Measurements from ENCODE around the gene MKLN1.

MKLN1 gene

DNA sequence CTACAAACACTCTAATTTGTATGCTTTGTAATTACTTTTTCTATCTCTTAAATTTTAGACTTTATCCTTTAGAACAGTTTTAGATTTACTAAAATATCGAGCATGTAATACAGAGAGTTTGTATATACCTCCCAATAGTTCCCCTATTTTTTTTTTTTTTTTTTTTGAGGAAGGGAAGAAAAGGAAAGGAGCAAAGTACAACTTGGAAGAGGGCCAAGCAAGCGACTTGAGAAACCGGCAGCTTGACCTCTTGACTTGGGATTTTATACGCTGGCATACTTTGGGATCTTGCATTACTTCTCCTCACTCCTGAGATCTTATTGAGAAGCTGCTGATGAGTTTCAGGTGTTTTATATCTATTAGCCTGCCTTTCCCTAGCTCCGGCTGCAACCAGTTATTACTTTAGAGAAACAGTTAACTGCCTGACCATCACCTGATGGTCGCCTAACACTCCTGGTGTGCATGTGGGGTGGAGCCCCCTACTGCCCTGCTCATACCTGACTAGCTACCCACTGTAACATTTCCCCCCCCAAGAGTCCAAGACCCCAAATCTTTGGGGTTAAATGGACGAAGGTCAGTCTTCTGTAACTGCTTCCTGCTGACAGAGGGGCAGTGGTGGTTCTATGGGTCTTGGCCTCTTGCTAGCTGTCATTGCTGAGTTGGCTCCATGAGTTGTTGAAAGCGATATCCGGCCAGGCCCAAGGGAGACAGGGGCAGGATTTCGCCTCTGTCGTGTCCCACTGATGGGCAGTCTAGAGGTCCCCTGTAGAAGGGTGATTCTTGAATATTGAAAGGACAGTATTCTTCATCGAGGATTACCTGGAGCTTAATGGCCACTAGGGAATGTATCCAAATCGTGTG lies 28.5 kb downstream of the MKLN1 start:
- DNase-seq, result peak; percentile 66 to 76 (median 76)

DNA sequence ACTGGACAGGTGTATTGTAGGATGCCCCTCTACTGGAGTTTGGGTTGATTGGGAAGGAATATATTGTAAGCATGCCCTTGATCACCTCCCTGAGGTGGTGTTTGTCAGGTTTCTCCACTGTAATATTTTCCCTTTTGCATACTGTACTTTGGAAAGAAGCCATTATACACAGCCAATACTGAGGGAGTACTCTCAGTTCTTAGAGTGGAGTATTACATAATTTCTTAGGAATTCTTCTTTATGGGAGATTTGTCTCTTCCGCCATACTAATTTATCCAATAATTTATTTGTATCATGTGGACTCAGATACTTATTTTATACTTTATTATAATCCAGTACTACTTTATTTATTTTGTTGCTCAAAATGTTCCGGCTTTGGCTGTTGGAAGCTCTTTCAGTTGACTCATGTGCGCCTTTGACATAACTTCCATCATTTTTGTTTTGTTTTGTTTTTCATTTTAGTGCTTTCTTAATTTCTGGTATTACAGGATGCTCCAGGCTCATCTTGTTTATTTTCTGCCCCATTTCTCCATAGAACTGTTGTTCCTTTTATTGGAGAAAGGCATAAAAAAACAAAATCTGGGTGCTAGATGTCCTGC lies 29.7 kb downstream of the MKLN1 start:
- DNase-seq, result no peak

DNA sequence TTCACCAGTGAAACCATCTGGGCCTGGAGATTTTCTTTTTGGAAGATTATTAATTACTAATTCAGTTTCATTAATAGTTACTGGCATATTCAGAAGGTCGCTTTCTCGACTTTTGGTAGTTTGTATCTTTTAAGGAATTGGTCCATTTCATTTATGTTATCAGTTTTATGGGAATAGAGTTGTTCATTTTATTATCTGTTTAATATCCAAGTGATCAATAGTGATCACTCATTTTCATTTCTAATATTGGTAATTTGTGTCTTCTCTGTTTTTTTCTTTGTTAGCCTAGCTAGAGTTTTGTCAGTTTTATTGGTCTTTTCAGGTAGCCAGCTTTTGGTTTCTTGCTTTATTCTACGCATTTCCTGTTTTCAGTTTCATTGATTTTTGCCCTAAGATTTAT lies 31.0 kb downstream of the MKLN1 start:
- no peak for DNase-seq

DNA sequence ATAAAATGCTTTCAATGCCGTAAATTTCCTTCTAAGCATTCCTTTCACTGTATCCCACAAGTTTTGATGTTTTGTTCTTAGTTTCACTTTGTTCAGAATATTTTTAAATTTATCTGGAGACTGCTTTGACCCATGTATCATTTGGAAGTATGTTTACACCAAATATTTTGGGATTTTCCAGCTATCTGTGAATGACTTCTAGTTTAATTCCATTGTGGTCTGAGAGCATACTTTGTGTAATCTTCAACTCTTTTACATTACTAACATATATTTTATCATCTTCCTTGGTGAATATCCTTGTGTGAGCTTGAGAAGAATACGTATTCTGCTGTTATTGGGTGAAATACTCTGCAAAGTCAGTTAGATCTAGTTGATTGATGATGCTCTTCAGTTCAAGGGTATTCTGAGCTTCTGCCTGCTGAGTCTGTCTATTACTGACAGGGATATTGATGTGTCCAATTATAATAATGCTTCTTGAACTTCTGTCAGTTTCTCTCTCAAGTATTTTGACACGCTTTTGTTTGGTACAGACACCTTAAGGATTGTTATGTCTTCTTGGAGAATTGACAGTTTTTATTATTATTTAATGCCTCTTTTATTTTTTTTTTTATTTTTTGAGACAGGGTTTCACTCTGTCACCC lies 31.6 kb downstream of the MKLN1 start:
- no peak for DNase-seq

DNA sequence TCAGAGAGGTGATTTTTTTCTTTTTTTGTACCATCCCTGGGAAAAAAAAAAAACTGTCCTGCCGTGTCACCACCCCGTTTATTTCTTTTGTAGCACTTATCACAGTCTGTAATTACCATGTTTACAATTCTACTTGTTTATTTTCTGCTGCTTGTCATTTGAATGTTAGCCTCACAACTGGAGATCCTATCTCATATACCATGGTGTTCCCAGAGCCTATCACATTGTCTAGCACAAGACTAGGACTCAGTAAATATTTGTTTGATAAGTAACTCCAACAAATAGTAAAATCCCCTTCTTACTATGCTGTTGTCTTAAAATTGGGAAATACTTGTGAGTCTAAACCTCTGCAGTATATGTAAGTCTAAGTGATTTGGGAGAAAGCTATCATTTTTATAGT lies 36.0 kb downstream of the MKLN1 start:
- DNase-seq, result no peak

DNA sequence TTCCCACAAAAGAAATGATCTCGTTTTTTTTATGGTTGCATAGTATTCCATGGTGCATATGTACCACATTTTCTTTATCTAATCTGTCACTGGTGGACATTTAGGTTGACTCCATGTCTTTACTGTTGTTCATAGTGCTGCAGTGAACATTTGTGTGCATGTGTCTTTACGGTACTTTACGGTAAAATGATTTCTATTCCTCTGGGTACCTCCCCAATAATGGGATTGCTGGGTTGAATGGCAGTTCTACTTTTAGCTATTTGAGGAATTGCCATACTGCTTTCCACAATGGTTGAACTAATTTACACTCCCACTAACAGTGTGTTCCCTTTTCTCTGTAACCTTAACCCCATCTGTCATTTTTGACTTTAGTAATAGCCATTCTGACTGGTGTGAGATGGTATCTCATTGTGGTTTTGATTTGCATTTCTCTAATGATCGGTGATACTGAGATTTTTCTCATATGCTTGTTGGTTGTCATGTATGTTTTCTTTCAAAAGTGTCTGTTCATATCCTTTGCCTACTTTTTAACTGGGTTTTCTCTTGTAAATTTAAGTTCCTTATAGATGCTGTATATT lies 37.2 kb downstream of the MKLN1 start:
- peak in 1 of 3 donors; percentile 31 for DNase-seq

DNA sequence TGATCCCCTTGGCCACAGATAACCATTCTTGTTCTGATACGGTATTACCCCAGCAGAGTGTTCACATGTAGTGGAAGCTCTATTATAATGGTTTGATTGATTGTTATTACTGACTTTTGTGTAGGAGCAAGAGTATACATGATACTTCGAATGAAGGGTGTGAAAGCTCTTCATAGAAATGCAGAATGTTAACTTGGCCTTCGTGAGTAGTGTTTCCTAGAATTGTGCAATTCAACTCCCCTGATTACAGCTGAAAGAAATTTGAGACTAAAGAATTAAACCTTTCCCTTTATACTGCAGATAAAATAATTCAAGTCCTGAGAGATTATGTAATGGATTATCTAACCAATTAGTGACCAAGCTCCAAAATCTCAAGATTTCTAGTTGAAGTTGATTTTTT lies 38.2 kb downstream of the MKLN1 start:
- no peak for DNase-seq

DNA sequence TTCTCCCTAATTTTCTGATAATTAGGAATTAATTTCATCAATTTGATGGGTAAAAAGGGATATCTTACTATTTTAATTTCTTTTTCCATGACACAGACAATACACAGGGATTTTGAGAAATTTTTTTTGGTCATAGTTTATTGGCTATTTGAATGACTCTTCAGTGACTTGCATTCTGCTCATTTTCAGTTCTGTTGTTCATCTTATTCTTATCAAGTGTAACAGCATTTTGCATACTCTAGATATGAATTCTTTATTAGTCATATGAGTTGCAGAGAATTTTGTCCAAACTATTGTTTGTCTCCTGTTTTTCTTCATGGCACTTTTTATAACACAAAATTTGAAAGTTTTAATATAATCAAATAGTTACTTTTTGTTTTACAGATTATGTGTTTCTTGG lies 41.7 kb downstream of the MKLN1 start:
- DNase-seq, result no peak

DNA sequence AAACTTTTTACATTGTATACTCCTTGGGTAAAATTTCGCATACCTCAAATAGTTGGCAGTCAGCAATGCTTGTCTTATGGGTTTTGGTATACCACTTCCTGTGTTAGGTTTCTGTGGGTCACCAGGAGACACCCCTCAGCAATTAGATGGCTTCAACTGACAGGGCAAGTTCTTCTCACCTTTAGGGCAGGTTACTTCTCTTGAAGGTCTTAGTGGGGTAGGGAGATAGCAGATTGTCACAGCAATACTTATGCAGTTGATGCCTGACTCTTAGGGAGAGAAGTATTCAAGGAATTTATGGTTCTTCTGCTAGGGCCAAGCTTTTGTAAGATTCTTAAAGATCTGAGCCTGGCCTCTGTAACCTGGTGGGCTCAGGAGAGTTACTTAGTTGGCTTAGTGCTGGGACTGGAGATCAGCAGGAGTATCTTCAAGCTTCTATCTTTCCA lies 42.9 kb downstream of the MKLN1 start:
- DNase-seq, result no peak

DNA sequence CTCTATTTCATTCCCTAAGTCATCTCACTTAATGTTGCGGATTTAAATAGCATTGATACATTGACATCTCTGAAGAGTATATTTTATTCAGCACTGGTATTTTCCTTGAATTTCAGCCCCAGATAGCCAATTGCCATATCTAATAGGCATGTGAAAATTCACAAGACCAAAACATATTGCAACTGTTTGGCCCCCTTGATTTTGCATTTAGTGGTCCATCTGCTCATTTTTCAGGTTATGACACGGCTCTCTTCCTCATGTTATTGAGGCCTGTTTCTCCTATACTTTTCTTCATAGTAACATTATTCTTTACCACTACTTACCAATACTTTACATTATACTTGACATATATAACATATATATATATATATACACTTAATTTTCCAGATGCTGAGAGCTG lies 43.7 kb downstream of the MKLN1 start:
- DNase-seq, result no peak

DNA sequence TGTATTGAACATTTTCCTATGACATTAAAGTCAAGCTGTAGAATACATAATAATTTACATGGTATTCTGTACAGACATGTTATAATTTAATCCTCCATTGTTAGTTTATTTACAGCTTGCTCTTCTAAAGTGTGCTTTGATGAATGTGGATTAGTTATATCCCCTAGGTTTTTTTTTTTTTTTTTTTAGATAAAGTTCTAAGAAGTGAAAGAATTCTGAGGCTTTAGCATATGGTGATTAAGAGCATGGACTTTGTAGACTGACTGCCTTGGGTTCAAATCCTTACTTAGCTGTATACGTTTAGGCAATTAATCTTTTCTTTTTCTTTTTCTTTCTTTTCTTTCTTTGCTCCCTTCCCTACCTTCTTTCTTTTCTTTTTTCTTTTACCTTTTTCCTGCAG lies 44.9 kb downstream of the MKLN1 start:
- no peak for DNase-seq

DNA sequence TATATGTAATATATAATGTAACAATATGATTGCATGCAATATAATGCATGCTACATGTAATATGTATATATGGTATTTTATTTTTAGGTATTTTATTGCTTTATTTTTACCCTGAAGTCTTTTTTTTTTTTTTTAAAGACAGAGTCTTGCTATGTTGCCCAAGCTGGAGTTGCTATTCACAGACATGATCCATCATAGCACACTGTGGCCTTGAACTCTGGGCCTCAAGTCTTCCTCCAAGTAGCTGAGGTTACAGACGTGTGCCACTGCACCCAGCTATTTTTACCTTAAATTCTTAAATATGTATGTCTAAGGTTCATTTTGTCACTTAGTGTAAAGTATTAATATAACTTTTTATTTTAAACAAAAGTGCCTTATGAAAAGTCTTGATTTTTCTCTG lies 47.1 kb downstream of the MKLN1 start:
- DNase-seq, result no peak

DNA sequence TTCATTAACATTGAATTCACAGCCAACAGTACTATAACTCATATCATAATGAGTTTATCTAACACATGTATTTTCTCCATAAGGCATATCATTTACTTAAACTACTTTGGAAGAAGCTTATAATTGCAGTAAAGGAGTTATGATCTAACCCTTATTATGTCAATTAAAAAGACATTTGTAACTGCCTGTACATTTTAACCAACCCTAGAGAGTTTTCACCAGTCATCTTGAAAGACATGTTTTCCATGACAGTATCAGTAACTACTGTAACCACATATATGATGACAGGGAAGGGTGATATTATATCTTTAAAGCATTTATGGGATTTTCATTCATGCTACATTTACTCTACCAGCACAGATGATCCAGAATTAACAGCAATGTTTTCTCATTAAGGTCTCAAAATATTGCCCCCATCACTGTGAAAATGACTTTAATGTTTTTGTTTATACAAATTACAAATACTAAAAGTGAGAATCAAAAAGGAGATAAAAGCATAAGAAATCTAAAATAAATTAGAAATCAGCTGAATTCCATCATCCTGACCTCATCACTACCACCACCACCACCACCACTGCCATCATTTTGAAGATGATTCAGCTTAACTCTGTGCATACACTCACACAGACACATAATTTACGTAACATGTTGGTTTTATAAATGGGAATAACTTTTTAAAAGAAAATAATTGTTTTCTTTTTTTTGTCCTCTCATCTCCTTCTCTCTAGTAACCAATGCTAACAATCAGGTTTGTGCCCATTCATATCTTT lies 53.6 kb downstream of the MKLN1 start:
- no peak for DNase-seq

DNA sequence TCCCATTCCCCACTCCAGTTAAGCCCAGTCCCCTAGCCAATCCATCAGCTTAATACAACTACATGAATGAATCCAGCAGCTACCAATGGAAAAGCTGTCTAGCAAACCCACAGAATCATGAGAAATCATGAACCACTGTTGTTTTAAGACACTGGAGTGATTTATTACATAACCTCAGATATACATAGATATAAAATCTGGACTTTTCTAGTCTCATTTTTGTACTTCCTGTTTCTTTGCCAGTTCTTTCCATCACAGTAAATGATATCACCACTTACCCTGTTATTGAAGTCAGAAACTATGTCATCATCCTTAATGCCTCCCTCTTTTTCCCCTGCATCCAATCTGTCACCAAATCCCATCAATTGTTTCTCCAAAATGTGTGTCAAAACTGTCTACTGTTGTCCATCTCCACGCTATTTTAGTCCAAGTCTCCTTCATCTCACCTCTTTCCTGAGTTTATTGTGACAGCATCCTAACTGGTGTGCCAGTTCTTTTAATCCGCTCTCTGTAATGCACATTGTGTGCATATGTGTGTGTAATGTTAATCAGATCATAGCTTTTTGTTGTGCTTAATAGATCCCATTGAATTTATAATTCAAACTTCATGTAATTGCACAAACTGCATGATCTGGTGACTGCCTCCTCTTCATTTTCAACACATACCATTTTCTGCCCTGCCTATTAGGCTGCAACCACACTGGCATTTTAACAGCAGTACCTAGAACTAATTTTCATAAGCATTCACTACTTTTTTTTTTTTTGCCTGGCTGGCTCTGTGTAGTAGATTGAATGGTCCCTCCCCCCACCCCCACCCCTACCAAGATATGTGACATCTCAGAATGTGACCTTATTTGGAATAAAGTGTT lies 56.0 kb downstream of the MKLN1 start:
- DNase-seq, result peak; percentile 33 to 84 (median 65)

DNA sequence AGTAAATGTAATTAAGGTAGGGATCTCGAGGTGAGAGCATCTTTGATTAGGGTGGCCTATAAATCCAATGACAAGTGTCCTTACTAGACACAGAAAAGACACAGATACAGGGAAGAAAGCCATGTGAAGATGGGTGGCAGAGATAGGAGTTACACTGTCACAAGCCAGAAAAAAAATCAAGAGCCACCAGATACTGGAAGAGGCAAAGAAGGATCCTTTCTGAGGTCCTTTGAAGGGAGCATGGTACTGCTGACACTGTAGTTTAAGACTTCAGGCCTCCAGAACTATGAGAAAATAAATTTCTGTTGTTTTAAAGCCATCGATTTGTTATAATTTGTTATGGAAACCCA lies 56.6 kb downstream of the MKLN1 start:
- DNase-seq, result no peak

DNA sequence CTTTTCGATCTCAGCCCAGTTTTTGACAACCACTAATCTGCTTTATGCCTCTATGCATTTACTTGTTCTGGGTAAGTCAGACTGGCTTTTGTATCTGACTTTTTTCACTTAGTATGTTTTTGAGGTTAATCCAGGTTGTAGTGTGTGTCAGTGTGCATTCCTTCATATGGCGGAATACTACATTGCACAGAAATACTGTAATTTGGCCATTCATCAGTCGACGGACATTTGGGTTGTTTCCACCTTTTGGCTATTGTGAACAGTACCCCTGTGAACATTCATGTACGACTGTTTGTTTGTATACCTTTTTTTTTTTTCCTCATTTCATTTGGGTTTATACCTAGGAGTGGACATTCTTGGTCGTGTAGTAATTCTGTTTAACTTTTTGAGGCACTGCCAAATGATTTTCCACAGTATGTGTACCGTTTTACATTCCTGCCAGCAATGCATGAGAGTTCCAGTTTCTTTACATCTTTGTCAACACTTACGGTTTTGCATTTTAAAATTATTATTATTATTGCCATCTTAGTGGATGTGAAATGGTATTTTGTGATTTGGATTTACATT lies 57.4 kb downstream of the MKLN1 start:
- no peak for DNase-seq

DNA sequence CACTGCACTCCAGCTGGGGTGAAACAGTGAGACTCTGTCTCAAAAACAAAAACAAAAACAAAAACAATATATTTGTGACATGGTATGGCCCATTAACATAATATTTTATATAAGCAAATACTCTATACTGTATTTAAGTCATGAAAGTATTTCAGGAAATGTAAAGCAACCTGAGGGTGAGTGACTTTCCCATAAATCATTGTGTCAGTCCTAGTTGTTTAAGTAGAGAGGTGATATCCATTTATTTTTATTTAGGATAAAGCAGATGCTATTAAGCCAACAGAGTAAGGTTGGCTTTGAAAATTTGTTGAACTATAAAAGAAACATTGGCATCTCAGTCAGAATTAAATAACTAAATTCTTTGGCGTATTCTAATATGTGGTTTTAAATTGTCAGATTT lies 60.5 kb downstream of the MKLN1 start:
- no peak for DNase-seq

DNA sequence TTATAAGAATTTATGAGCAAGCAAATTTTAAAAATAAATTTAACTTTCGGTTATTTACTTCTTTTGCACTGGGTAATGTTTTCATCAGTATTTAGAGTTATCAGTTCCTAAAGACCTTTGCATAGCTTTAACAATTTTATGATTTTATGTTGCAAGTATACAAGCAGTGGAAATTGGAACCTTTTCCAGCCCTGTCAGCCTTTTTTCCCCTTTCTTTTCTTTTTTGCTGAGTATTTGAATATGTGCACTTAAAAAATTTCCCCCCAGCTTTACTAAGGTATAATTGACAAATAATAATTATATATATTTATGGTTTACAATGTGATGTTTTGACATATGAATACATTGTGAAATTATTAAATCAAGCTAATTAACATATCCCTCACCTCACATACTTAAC lies 62.6 kb downstream of the MKLN1 start:
- no peak for DNase-seq

DNA sequence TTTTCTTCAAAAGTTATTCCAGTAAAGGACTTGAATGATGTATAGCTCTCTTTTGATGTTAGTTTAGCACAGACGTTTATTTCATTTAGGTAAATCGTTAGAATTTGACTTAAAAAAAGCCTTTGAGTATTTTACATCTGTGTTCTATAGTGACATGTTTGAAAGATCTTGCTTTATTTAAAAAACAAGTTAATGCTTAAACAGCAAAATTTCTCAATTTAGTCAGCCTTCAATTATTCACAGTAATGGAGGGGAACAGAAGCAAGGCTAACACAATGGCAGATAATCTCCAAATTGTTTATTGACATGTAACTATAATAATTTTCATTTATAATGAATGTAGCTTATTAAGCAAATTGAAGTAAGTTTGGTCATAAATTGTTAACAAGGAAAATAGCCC lies 63.5 kb downstream of the MKLN1 start:
- no peak for DNase-seq

DNA sequence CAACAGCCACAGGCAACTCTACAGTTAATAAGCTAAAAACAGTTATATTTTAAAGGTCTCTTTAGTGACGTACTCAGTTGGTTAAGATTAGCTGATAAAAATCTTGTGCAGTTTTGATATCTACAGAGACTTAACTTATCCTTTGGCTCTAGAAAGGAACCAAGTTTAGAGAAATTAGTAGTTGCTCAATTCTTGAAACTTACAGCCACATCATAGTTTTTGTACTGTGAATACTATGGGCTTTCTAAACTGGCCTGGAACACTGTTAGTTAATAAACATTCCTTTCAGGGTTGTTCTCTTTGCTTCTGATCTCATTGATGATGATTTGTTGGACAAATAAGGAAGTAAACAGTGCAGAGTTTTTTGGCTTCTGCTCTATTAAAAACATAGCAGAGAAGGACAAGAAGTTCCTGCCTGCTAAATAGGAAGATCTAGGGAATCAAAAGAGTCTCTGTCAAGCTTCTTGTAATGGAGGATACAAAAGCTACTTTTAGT lies 73.1 kb downstream of the MKLN1 start:
- DNase-seq, result peak; percentile 35 to 66 (median 60)

DNA sequence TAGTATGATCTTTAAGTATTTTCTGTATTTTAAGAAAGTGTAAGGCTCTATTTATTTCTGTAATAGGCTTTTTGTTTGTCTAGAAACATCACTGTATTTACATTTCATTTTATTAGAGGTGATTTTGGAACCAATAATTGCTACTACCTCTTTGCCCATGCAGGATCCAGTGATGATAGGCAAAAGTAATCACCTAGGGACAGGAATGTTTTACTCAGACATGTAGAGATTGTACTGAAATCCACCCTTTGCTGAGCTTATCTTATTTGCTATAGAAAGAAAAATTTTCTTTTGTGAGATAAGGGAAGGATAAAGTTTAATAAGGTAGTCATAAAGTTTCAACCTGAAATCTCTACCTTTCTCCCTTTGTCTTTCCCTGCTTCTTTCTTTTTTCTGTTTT lies 73.5 kb downstream of the MKLN1 start:
- no peak for DNase-seq

DNA sequence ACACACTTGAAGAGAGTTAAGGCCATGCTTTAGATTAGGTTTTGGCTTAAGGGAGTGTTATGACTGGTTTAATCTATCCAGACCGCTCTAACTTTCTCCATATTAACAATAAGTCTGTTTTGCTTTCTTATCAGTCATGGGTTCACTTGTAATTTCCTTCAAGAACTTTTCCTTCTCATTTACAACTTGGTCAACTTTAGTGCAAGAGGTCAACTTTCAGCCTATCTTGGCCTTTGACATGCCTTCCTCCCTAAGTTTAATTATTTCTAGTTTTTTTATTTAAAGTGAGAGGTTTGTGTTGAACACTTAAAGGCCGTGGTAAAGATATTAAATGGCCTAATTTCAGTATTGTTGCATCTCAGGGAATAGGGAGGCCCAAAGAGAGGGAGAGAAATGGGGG lies 75.6 kb downstream of the MKLN1 start:
- DNase-seq, result no peak

Measured in suppressor macrophage treated with lipopolysaccharide for 1 hour (primary cell).